ENCODE measurements around the gene SNX9. TPM values are rescaled to one million over a fixed set of nuclear protein-coding genes. Genes with fewer than 3 reads are reported as not detected.

Gene SNX9
- total and polyA plus RNA-seq, 2 of the 4 experiments (the other 2 are of a cell fraction): 35.3 to 41.2 TPM

DNA sequence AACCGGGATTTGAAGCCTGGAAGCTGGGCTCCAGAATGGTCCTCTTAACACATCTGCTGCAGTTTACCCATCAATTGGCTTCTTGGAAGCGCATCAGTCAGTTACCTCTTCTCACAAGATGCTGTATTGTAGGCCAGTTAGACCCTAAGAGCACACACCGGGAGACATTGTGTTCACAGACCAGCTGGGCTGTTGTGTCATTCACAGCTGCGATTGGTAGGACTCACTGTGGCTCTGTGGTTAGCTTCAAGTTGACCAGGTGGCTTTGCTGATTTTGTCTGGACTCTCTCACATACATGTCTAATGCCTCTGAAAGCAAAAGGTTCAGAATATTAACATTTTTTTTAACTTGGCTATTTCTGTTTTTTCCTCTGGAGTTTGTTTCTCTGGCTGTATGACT, 64.8 kb downstream of the SNX9 start:
- Histone ChIP-seq H3K4ac (ENCODE audit: low read depth, low read length) (no peak overlapping the region), H3K4me1 (ENCODE audit: control insufficient read depth, insufficient read depth, low read length) (no peaks in the 10 kb centered on the region; the same call in 1 of the 2 replicates), H2BK5ac (ENCODE audit: low read depth, low read length, poor library complexity, severe bottlenecking) (no peak overlapping the region), H4K20me1 (ENCODE audit: insufficient read depth, low read length) (peaks cover 4% of the 10 kb centered on the region; the same call in 1 of the 2 replicates), H3K14ac (replicated peaks; ENCODE audit: low read depth, low read length) (no peak overlapping the region), H2BK15ac (ENCODE audit: low read depth, low read length) (no peak overlapping the region), H2AFZ (replicated peaks; ENCODE audit: low read length, poor library complexity) (no peak overlapping the region), H2AK9ac (replicated peaks; ENCODE audit: low read depth, low read length, poor library complexity) (no peak overlapping the region), H3K9me3 (ENCODE audit: control insufficient read depth, insufficient read depth, low read length) (no peaks in the 10 kb centered on the region), H3K9ac (ENCODE audit: low read depth, low read length) (no peak overlapping the region), H3K36me3 (ENCODE audit: control insufficient read depth, insufficient read depth, low read length) (peaks cover 28% of the 10 kb centered on the region), H3K79me1 (ENCODE audit: low read depth in 1 of 2, low read length in 2 of 2) (peaks cover 46 to 60% of the 10 kb centered on the region in 2 experiments), H2AK5ac (ENCODE audit: low read depth, low read length) (no peak overlapping the region), H3K9me1 (ENCODE audit: insufficient read depth, low read length) (peaks cover 14% of the 10 kb centered on the region), H3K56ac (ENCODE audit: extremely low read depth, insufficient read depth, low read length) (no peak overlapping the region), H3K18ac (ENCODE audit: low read depth, low read length) (no peak overlapping the region), H3K4me2 (ENCODE audit: low read depth, low read length) (no peak overlapping the region), H3K27ac (ENCODE audit: insufficient read depth, low read length) (no peak overlapping the region), H2BK120ac (ENCODE audit: low read depth, low read length) (no peak overlapping the region), H3K27me3 (ENCODE audit: control insufficient read depth, insufficient read depth, low read length) (no peaks in the 10 kb centered on the region), H3K4me3 (ENCODE audit: insufficient read depth, low read depth, low read length) (no peak overlapping the region), H3K23ac (ENCODE audit: low read depth, low read length) (no peak overlapping the region), H2BK20ac (ENCODE audit: low read depth, low read length) (no peak overlapping the region), H4K8ac (ENCODE audit: low read depth in 2 of 2, low read length in 2 of 2) (no peak overlapping the region), H4K91ac (ENCODE audit: insufficient read depth, low read depth, low read length) (no peak overlapping the region), H4K5ac (ENCODE audit: low read depth, low read length) (no peak overlapping the region)
- intact Hi-C loops (cut with micrococcal nuclease) (no loop called here), in situ Hi-C loops (cut with MboI; ENCODE audit: low sequenced_read_pairs) (loop anchor here (25.0 kb wide), 1 partner anchor 576 kb away; the partner anchor contains the start of gene TMEM242), dilution Hi-C loops (cut with HindIII; ENCODE audit: low sequenced_read_pairs, unreplicated experiment) (no loop called here)
- BruUV-seq (replicated peaks): no TSS peak
- DNase-seq (no peak), ATAC-seq (ENCODE audit: low read depth) (no peak)
- 83% methylated on average over 1 of the region's 4 CpGs; no CpG with 5 or more reads in 1 of the 2 experiments for WGBS, 2 experiments (ENCODE audit: extremely low coverage in 2 of 2, insufficient read length in 1 of 2)
- POLR2A ChIA-PET (ENCODE audit: unreplicated experiment): no interaction called here
- CTCF ChIA-PET: interaction anchor here (0.7 to 2.1 kb wide), 2 partner anchors 14 to 256 kb away, joined by 3 to 6 read pairs; no protein-coding TSS in a partner anchor
- no peak for TF ChIP-seq CEBPB (IDR thresholded peaks at IDR 0.05; ENCODE audit: low read depth, low read length)
- TF ChIP-seq POLR2A (IDR thresholded peaks at IDR 0.05; ENCODE audit: low read depth, low read length): no peak
- TF ChIP-seq FOS (IDR thresholded peaks at IDR 0.05; ENCODE audit: low read depth, low read length): no peak
- no peak for TF ChIP-seq NFE2L2 (IDR thresholded peaks at IDR 0.05; ENCODE audit: low read depth, low read length)
- no peak for TF ChIP-seq SMC3 (IDR thresholded peaks at IDR 0.05; ENCODE audit: low read depth, low read length)
- TF ChIP-seq MAZ (IDR thresholded peaks at IDR 0.05; ENCODE audit: borderline replicate concordance, low read depth, low read length): no peak
- no peak for TF ChIP-seq RAD21 (IDR thresholded peaks at IDR 0.05; ENCODE audit: low read length)
- TF ChIP-seq RFX5 (IDR thresholded peaks at IDR 0.05; ENCODE audit: low read depth, low read length): no peak
- TF ChIP-seq, protein P1, sequence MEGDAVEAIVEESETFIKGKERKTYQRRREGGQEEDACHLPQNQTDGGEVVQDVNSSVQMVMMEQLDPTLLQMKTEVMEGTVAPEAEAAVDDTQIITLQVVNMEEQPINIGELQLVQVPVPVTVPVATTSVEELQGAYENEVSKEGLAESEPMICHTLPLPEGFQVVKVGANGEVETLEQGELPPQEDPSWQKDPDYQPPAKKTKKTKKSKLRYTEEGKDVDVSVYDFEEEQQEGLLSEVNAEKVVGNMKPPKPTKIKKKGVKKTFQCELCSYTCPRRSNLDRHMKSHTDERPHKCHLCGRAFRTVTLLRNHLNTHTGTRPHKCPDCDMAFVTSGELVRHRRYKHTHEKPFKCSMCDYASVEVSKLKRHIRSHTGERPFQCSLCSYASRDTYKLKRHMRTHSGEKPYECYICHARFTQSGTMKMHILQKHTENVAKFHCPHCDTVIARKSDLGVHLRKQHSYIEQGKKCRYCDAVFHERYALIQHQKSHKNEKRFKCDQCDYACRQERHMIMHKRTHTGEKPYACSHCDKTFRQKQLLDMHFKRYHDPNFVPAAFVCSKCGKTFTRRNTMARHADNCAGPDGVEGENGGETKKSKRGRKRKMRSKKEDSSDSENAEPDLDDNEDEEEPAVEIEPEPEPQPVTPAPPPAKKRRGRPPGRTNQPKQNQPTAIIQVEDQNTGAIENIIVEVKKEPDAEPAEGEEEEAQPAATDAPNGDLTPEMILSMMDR (conservative IDR thresholded peaks at IDR 0.05; ENCODE audit: low read depth, low read length): no peak
- TF ChIP-seq RCOR1 (IDR thresholded peaks at IDR 0.05; ENCODE audit: insufficient replicate concordance, low read length): no peak
- TF ChIP-seq MXI1 (IDR thresholded peaks at IDR 0.05; ENCODE audit: borderline replicate concordance, low read depth, low read length): no peak
- TF ChIP-seq BHLHE40 (IDR thresholded peaks at IDR 0.05; ENCODE audit: low read depth, low read length): no peak
- TF ChIP-seq, protein P2, sequence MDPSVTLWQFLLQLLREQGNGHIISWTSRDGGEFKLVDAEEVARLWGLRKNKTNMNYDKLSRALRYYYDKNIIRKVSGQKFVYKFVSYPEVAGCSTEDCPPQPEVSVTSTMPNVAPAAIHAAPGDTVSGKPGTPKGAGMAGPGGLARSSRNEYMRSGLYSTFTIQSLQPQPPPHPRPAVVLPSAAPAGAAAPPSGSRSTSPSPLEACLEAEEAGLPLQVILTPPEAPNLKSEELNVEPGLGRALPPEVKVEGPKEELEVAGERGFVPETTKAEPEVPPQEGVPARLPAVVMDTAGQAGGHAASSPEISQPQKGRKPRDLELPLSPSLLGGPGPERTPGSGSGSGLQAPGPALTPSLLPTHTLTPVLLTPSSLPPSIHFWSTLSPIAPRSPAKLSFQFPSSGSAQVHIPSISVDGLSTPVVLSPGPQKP (IDR thresholded peaks at IDR 0.05; ENCODE audit: borderline replicate concordance, low read depth, low read length): no peak
- no peak for TF ChIP-seq CHD1 (IDR thresholded peaks at IDR 0.05; ENCODE audit: low read depth, low read length)
- no peak for TF ChIP-seq MAFK (IDR thresholded peaks at IDR 0.05; ENCODE audit: low read depth, low read length)
- TF ChIP-seq, protein P3, sequence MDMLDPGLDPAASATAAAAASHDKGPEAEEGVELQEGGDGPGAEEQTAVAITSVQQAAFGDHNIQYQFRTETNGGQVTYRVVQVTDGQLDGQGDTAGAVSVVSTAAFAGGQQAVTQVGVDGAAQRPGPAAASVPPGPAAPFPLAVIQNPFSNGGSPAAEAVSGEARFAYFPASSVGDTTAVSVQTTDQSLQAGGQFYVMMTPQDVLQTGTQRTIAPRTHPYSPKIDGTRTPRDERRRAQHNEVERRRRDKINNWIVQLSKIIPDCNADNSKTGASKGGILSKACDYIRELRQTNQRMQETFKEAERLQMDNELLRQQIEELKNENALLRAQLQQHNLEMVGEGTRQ (IDR thresholded peaks at IDR 0.05; ENCODE audit: low read depth, low read length): no peak

Data from IMR-90 (cell line).